ENCODE results near the gene LIG1. TPM values are rescaled to one million over a fixed set of nuclear protein-coding genes. Genes with fewer than 3 reads are reported as not detected.

Gene LIG1
- total RNA-seq, 4 donors from 2014 or later, result 2.7 to 12.6 (median 7.1) TPM

GRCh38 chr19:48148576-48148975 is 21.6 kb downstream of the LIG1 start:
- WGBS, 2 donors (ENCODE audit: low coverage in 1 of 2), result 71% methylated on average over 1 of the region's 9 CpGs; no CpG with 5 or more reads in 1 of the 2 donors
- Histone ChIP-seq H3K9me3 (no peaks in the 10 kb centered on the region), H3K36me3 (peaks cover 0 to 35% of the 10 kb centered on the region in 2 donors), H3K27ac (peak overlapping the region in 1 of 4 donors; percentile 64), H3K27me3 (no peaks in the 10 kb centered on the region), H3K4me1 (peaks cover 0 to 20% (median 0%) of the 10 kb centered on the region in 3 donors), H3K4me3 (no peak overlapping the region)
- no peak for ATAC-seq
- no peak for TF ChIP-seq CTCF (IDR thresholded peaks at IDR 0.05)

GRCh38 chr19:48147597-48148175 is 22.5 kb downstream of the LIG1 start:
- H3K27ac ChIP-seq, result no peak overlapping the region
- no peak for ATAC-seq
- H3K36me3 ChIP-seq, result peaks cover 0 to 44% of the 10 kb centered on the region in 2 donors
- no peak overlapping the region for H3K4me3 ChIP-seq
- no peak for TF ChIP-seq POLR2AphosphoS5 (IDR thresholded peaks at IDR 0.05)
- TF ChIP-seq POLR2A (IDR thresholded peaks at IDR 0.05), result no peak
- no peak for TF ChIP-seq EP300 (IDR thresholded peaks at IDR 0.05)
- TF ChIP-seq CTCF (IDR thresholded peaks at IDR 0.05), result no peak
- WGBS, 2 donors (ENCODE audit: low coverage in 1 of 2), result 69 to 100% methylated on average over 1 to 3 of the region's 4 CpGs
- no peaks in the 10 kb centered on the region for H3K27me3 ChIP-seq
- H3K4me1 ChIP-seq, result peaks cover 0 to 20% (median 0%) of the 10 kb centered on the region in 3 donors
- H3K9me3 ChIP-seq, result no peaks in the 10 kb centered on the region

DNA sequence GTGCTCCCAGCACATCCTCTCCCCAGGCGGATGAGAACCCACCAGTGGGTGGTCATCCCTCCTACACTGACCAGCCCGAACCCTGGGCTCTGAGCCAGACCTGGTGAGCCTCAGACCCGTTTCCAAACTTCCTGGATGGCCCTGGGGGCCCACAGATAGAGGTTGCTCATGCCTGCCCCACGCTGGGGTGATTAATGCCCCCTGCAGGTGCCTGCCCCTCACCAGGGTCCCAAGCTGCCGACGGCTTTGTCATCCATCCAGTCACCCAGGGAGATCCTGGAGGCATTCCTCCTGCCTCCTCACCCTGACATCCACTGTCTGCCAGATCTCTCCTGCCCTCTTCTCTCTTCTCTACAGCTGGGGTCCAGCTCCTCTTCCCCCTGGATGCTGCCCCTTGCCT is 31.1 kb downstream of the LIG1 start:
- ATAC-seq, result no peak
- Histone ChIP-seq H3K9me3 (no peaks in the 10 kb centered on the region), H3K4me1 (no peaks in the 10 kb centered on the region), H3K36me3 (peaks cover 0 to 29% of the 10 kb centered on the region in 2 donors), H3K4me3 (no peak overlapping the region), H3K27me3 (no peaks in the 10 kb centered on the region), H3K27ac (no peak overlapping the region)
- WGBS, 2 donors (ENCODE audit: low coverage in 1 of 2), result 93% methylated on average over 3 of the region's 6 CpGs; no CpG with 5 or more reads in 1 of the 2 donors
- TF ChIP-seq CTCF (IDR thresholded peaks at IDR 0.05) (no peak), POLR2A (IDR thresholded peaks at IDR 0.05) (no peak), EP300 (IDR thresholded peaks at IDR 0.05) (no peak)

DNA sequence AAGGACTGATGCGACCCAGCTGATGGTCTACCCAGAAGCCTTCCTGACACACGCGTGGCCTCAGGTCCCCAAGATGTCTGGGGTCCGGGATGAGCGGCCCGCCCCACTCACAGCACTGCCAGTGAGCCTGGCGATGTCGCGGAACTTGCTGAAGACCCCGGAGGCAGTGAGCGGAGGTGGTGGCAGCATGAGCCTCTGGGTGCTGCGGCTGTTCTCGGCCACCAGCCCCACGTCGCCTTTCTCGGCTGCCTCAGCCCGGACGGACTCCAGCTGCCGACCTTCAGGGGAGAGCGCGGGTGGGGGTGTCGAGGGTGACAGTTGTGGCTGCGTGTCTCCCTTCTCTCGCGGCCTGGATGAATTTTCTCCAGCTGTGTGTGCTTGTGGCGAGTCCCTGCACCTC is 32.7 kb downstream of the LIG1 start:
- H3K9me3 ChIP-seq, result no peaks in the 10 kb centered on the region
- H3K27ac ChIP-seq, result no peak overlapping the region
- TF ChIP-seq CTCF (IDR thresholded peaks at IDR 0.05), result no peak
- H3K4me3 ChIP-seq, result no peak overlapping the region
- peaks cover 0 to 17% of the 10 kb centered on the region in 2 donors for H3K36me3 ChIP-seq
- 100% methylated on average over 2 of the region's 26 CpGs; no CpG with 5 or more reads in 1 of the 2 donors for WGBS, 2 donors (ENCODE audit: low coverage in 1 of 2)
- no peaks in the 10 kb centered on the region for H3K27me3 ChIP-seq
- H3K4me1 ChIP-seq, result no peaks in the 10 kb centered on the region
- no peak for ATAC-seq

DNA sequence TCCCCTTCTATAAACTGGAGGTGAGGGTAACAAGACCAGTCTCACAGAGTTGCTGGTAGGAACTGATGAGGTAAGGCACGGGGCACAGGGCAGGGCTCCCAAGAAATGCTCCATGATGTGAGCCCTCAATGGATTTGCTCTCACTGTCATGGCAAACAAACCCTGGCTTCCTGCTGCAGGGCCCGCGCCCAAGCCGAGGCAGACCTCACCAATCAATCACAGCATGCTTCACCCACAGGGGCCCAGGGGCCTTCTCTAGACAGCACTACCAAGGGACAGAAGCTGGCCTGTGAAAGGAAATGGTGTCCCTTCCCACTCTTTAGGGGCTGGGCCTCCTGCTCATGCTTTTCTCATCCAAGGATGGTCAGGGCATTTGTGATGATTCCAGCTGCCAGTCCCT is 33.6 kb downstream of the LIG1 start:
- H3K9me3 ChIP-seq, result no peaks in the 10 kb centered on the region
- TF ChIP-seq CTCF (IDR thresholded peaks at IDR 0.05) (no peak), POLR2AphosphoS5 (IDR thresholded peaks at IDR 0.05) (no peak), POLR2A (IDR thresholded peaks at IDR 0.05) (no peak), EP300 (IDR thresholded peaks at IDR 0.05) (no peak)
- H3K27me3 ChIP-seq, result no peaks in the 10 kb centered on the region
- H3K4me1 ChIP-seq, result no peaks in the 10 kb centered on the region
- H3K36me3 ChIP-seq, result peaks cover 0 to 22% of the 10 kb centered on the region in 2 donors
- ATAC-seq, result no peak
- no peak overlapping the region for H3K4me3 ChIP-seq
- no peak overlapping the region for H3K27ac ChIP-seq
- WGBS, 2 donors (ENCODE audit: low coverage in 1 of 2), result 100% methylated on average over 1 of the region's 4 CpGs; no CpG with 5 or more reads in 1 of the 2 donors
